AG04450 (cell line): ENCODE results near the gene CHADL. TPM values are rescaled to one million over a fixed set of nuclear protein-coding genes. Genes with fewer than 3 reads are reported as not detected.

ENCODE experiments used
- CTCF ChIA-PET: fragments of 300-600, 350-600 bp; formaldehyde crosslinking; extraction: SDS; loops from one replicate; lab custom pipeline; 2022; ENCODE audit warnings: antibody characterized with exemption, inconsistent platforms; lab: Charles Lee
- POLR2A ChIA-PET: fragments of 350-600 bp; formaldehyde crosslinking; extraction: SDS; loops from one replicate; lab custom pipeline; 2021; ENCODE audit warnings: antibody characterized with exemption, inconsistent platforms; lab: Yijun Ruan, JAX
- DNase-seq: peaks from one replicate; pipeline ENCODE4 v3.0.0-alpha.2; 2011; ENCODE audit warnings: low read depth, low spot score
- H3K27ac ChIP-seq: one replicate; pipeline ENCODE4 v1.5.1; 2012; ENCODE audit warnings: low read depth, low read length, control low read depth
- H3K27me3 ChIP-seq: one replicate; pipeline ENCODE4 v1.6.0; 2012; ENCODE audit warnings: low read length; ENCODE audit not compliant: control insufficient read depth, insufficient read depth
- H3K4me3 ChIP-seq: 2 replicates; pipeline ENCODE4 v1.5.1; 2011; ENCODE audit warnings: mild to moderate bottlenecking, low read depth, low read length, control low read depth
- H3K9me3 ChIP-seq: 2 replicates; pipeline ENCODE4 v1.5.1; 2012; ENCODE audit warnings: low read length; ENCODE audit not compliant: control insufficient read depth, insufficient read depth
- polyA plus RNA-seq: library from polyadenylated mRNA; depleted of rRNA; stranded (reverse); fragments of >200 nt; gene quantifications from 2 replicates; pipeline ENCODE4 v1.2.3, GENCODE V29; 2011
- TF ChIP-seq, protein P1 (sequence below): IDR thresholded peaks from 2 replicates; pipeline ENCODE4 v1.5.1; 2011; ENCODE audit warnings: low read depth, low read length, control low read depth, inconsistent platforms

Gene CHADL
- polyA plus RNA-seq, 1 experiment = 0.24 TPM

DNA sequence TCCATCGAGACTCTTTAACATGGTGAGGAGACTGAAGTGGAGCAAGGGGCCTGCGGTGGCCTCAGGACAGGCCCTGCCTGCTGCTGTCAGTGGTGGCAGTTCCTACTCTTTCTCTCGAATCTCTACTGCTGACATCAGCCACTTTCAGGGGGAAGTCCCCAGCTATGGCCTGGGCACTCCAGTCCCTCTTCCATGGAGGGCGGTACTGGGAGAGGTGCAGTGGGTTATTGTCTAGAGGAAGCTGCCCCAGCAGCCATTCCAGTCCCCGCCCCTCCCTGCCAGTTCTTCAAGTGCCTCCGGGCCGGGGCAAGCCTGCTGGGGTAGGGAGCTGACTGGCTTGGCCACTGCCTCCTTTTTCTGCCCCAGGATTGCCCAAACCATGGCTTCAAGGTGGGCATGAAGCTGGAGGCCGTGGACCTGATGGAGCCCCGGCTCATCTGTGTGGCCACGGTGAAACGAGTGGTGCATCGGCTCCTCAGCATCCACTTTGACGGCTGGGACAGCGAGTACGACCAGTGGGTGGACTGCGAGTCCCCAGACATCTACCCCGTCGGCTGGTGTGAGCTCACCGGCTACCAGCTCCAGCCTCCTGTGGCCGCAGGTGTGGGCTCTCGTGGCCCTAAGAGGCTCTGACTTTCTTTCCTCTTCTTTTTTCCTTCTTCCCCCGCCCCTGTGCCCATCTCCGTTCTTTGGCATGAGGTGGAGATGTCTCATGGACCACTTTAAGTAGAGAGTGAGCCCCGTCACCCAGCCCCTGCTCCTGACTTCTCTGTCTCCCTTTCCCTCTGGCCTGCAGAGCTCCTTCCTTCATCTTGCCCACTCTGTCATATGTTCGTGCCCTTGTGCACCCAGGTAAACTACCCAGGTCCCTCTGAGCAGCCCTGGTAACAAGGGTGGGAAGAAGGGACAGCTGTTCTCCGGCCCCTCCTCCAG, 13.7 kb downstream of the CHADL start:
- CTCF ChIA-PET = no interaction called here
- TF ChIP-seq, protein P1, sequence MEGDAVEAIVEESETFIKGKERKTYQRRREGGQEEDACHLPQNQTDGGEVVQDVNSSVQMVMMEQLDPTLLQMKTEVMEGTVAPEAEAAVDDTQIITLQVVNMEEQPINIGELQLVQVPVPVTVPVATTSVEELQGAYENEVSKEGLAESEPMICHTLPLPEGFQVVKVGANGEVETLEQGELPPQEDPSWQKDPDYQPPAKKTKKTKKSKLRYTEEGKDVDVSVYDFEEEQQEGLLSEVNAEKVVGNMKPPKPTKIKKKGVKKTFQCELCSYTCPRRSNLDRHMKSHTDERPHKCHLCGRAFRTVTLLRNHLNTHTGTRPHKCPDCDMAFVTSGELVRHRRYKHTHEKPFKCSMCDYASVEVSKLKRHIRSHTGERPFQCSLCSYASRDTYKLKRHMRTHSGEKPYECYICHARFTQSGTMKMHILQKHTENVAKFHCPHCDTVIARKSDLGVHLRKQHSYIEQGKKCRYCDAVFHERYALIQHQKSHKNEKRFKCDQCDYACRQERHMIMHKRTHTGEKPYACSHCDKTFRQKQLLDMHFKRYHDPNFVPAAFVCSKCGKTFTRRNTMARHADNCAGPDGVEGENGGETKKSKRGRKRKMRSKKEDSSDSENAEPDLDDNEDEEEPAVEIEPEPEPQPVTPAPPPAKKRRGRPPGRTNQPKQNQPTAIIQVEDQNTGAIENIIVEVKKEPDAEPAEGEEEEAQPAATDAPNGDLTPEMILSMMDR = no peak
- POLR2A ChIA-PET = interaction anchor here (0.5 to 0.6 kb wide), 2 partner anchors 15 to 138 kb away, joined by 3 to 6 read pairs; no protein-coding TSS in a partner anchor
- Histone ChIP-seq H3K9me3 (no peaks in the 10 kb centered on the region), H3K4me3 (no peak overlapping the region), H3K27me3 (no peaks in the 10 kb centered on the region), H3K27ac (peak overlapping the region; percentile 11)
- DNase-seq = no peak

- CTCF ChIA-PET = no interaction called here
- POLR2A ChIA-PET = no interaction called here
- Histone ChIP-seq H3K27me3 (no peaks in the 10 kb centered on the region), H3K9me3 (no peaks in the 10 kb centered on the region), H3K27ac (no peak overlapping the region), H3K4me3 (no peak overlapping the region)
- TF ChIP-seq, protein P1 = no peak
- no peak for DNase-seq
Measured at GRCh38 chr22:41223535-41223934, 17.2 kb downstream of the CHADL start.

DNA sequence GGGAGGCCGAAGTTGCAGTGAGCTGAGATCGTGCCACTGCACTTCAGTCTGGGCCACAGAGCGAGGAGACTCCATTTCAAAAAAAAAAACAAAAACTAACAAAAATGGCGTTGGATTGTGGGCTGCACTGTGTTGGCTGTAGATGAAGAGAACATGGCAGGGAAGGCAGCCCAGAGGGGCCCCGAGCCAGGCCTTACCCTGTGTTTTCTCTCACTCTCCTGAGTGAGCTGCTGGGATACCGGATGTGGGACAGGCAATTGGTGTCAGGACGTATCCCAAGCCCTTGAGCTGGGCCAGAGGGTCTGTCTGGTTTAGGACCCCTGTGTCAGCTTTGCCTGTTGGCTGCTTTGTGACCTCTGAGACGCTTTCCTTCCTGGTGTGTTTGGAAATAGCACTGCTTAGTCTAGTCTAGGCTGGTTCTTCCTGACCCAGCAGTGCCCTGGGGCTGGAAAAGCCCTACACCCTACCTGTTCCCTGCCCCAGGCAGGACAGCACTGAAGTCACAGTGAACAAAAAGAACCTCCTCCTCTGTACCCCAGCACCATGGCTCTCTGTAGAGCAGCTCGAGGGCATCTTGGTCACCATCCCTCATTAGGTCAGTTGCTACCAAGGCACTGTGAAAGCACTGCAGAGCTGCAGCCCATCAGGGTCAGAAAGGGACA, 17.8 kb downstream of the CHADL start:
- CTCF ChIA-PET = interaction anchor here (0.6 kb wide), 1 partner anchor 324 kb away, joined by 5 read pairs; no protein-coding TSS in a partner anchor
- Histone ChIP-seq H3K4me3 (no peak overlapping the region), H3K27me3 (no peaks in the 10 kb centered on the region), H3K9me3 (no peaks in the 10 kb centered on the region), H3K27ac (no peak overlapping the region)
- POLR2A ChIA-PET = interaction anchor here (0.7 kb wide), 1 partner anchor 28 kb away, joined by 4 read pairs; no protein-coding TSS in a partner anchor
- DNase-seq = no peak
- TF ChIP-seq, protein P1 = no peak

- TF ChIP-seq, protein P1 = no peak
- Histone ChIP-seq H3K27me3 (no peaks in the 10 kb centered on the region), H3K27ac (peak overlapping the region; percentile 95), H3K9me3 (peaks cover 12% of the 10 kb centered on the region), H3K4me3 (peak overlapping the region; percentile 11)
- POLR2A ChIA-PET = interaction anchor here (0.5 to 1.1 kb wide), 3 partner anchors 11 to 85 kb away, joined by 4 read pairs; no protein-coding TSS in a partner anchor
- CTCF ChIA-PET = interaction anchor here (1.2 kb wide), 1 partner anchor 157 kb away, joined by 5 read pairs; no protein-coding TSS in a partner anchor
- DNase-seq = peak; percentile 66
Measured at GRCh38 chr22:41217553-41218157, 23.1 kb downstream of the CHADL start.
